ENCODE data around the gene COL26A1.

The COL26A1 gene

GRCh38 chr7:101589052-101589451, 226.4 kb downstream of the COL26A1 start:
- Histone ChIP-seq H3K23ac (ENCODE audit: low read length) (no peak overlapping the region), H3K27me3 (ENCODE audit: insufficient read depth, low read length) (no peaks in the 10 kb centered on the region), H2BK120ac (ENCODE audit: insufficient read depth, low read length, poor library complexity) (no peak overlapping the region), H3K9me3 (ENCODE audit: insufficient read depth, low read depth, low read length) (no peaks in the 10 kb centered on the region), H4K12ac (ENCODE audit: low read depth, low read length) (no peak overlapping the region), H3K27ac (ENCODE audit: low read depth, low read length) (no peak overlapping the region), H3K18ac (ENCODE audit: low read length) (no peak overlapping the region), H3K79me1 (ENCODE audit: low read length) (no peaks in the 10 kb centered on the region), H2AK5ac (ENCODE audit: low read length) (no peak overlapping the region), H3K14ac (ENCODE audit: low read length) (no peak overlapping the region), H3K4me1 (ENCODE audit: control insufficient read depth in 1 of 2, insufficient read depth in 2 of 2, low read length in 2 of 2) (no peaks in the 10 kb centered on the region), H3K4me2 (ENCODE audit: low read length) (no peak overlapping the region), H2BK5ac (ENCODE audit: low read depth, low read length, poor library complexity) (no peak overlapping the region), H3K36me3 (ENCODE audit: control insufficient read depth in 1 of 2, insufficient read depth in 2 of 2, low read length in 2 of 2) (no peaks in the 10 kb centered on the region), H3K4ac (ENCODE audit: low read depth, low read length) (no peak overlapping the region), H2AFZ (ENCODE audit: insufficient read depth, low read length, poor library complexity) (no peak overlapping the region), H3K4me3 (ENCODE audit: low read depth, low read length) (no peak overlapping the region), H3K79me2 (ENCODE audit: control insufficient read depth, insufficient read depth, low read length, poor library complexity) (no peaks in the 10 kb centered on the region), H3K9ac (ENCODE audit: low read length) (no peak overlapping the region), H4K8ac (ENCODE audit: low read depth, low read length) (no peak overlapping the region), H4K91ac (ENCODE audit: low read depth, low read length) (no peak overlapping the region), H2BK12ac (ENCODE audit: low read length) (no peak overlapping the region)
- no peak for DNase-seq
- no CpG with 5 or more reads among the region's 5 CpGs for WGBS (ENCODE audit: extremely low coverage, insufficient coverage, insufficient read length)

DNA sequence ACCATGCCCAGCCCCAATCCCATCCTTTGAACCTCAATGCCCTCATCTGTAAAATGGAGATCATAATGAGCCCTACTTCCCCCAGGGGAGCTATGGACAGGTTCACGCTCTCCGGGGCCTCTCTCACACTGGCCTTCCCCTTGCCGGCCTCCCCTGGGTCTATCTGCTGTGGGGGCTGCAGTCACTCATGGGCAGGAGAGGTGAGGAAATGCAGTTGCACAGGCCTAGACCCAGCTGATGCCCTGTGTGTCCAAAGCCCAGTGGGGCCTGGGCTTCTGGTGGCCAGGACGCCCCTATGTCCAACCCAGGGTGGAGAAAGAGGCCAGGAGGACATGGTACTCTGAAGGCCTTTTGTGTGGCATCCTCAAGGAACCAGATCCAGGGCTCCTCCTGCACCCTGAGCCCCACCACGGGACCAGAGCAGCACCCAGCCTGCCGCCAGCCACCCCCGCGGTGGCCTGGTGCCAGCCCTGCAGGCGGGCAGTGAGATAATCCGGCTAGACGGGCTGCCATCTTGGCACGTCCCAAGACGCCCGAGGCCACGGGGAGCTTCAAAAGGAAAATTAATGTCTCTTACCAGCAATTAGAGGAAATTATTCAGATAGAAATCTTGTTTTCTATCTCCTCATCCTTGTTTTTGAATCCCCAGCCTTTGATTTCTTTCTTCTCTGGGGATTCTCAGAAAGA, 227.4 kb downstream of the COL26A1 start:
- no peaks in the 10 kb centered on the region for H3K4me1 ChIP-seq (ENCODE audit: control insufficient read depth in 1 of 2, insufficient read depth in 2 of 2, low read length in 2 of 2)
- H3K18ac ChIP-seq (ENCODE audit: low read length): no peak overlapping the region
- no peak overlapping the region for H2AFZ ChIP-seq (ENCODE audit: insufficient read depth, low read length, poor library complexity)
- no peaks in the 10 kb centered on the region for H3K27me3 ChIP-seq (ENCODE audit: insufficient read depth, low read length)
- no peak overlapping the region for H4K8ac ChIP-seq (ENCODE audit: low read depth, low read length)
- H2BK5ac ChIP-seq (ENCODE audit: low read depth, low read length, poor library complexity): no peak overlapping the region
- H3K4me3 ChIP-seq (ENCODE audit: low read depth, low read length): no peak overlapping the region
- no peaks in the 10 kb centered on the region for H3K36me3 ChIP-seq (ENCODE audit: control insufficient read depth in 1 of 2, insufficient read depth in 2 of 2, low read length in 2 of 2)
- no peak overlapping the region for H3K4ac ChIP-seq (ENCODE audit: low read depth, low read length)
- no peak overlapping the region for H3K4me2 ChIP-seq (ENCODE audit: low read length)
- H2BK12ac ChIP-seq (ENCODE audit: low read length): no peak overlapping the region
- H3K14ac ChIP-seq (ENCODE audit: low read length): no peak overlapping the region
- DNase-seq: no peak
- no peak overlapping the region for H3K23ac ChIP-seq (ENCODE audit: low read length)
- no peak overlapping the region for H4K12ac ChIP-seq (ENCODE audit: low read depth, low read length)
- no peak overlapping the region for H3K9ac ChIP-seq (ENCODE audit: low read length)
- no CpG with 5 or more reads among the region's 15 CpGs for WGBS (ENCODE audit: extremely low coverage, insufficient coverage, insufficient read length)
- H2BK120ac ChIP-seq (ENCODE audit: insufficient read depth, low read length, poor library complexity): no peak overlapping the region
- no peaks in the 10 kb centered on the region for H3K79me1 ChIP-seq (ENCODE audit: low read length)
- H2AK5ac ChIP-seq (ENCODE audit: low read length): no peak overlapping the region
- H3K27ac ChIP-seq (ENCODE audit: low read depth, low read length): no peak overlapping the region
- H4K91ac ChIP-seq (ENCODE audit: low read depth, low read length): no peak overlapping the region
- no peaks in the 10 kb centered on the region for H3K9me3 ChIP-seq (ENCODE audit: insufficient read depth, low read depth, low read length)
- H3K79me2 ChIP-seq (ENCODE audit: control insufficient read depth, insufficient read depth, low read length, poor library complexity): no peaks in the 10 kb centered on the region

DNA sequence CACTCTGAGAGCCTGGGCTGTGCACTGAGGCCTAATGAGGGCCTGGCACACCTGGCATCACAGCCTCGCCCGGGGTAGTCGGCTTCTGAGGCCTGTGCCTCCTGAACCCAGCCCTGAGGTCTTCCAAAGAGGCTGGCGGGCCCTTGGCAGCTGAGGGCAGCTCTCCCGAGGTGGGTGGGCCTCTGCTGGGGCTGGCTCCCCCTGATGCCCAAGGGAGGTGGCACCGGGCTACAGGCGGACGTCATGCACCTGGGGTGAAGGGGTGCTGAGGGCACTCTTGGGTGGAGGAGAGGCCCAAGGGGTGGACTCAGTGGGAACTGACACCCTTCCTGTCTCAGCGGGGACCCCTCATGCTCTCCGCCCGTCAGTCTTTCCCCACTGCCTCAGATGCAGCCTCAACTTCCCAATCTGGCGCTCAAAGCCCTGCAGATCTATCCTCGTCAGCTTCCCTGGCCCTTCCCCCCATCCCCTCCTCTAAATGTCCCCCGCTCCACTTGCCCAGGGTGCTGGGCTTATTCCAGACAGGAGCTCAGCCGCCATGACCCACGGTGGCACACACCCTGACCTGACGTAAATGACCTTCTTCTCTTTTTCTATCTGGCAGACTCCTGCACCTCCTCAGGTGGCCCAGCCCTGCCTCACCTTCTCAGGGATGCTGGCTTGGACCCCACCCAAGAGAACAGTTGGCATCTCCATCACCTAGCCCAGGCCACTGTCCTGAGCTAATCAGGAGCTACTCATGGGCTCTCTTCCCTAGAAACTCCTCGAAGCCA, 228.2 kb downstream of the COL26A1 start:
- Histone ChIP-seq H2BK5ac (ENCODE audit: low read depth, low read length, poor library complexity) (no peak overlapping the region), H2AFZ (ENCODE audit: insufficient read depth, low read length, poor library complexity) (no peak overlapping the region), H3K36me3 (ENCODE audit: control insufficient read depth in 1 of 2, insufficient read depth in 2 of 2, low read length in 2 of 2) (no peaks in the 10 kb centered on the region), H3K18ac (ENCODE audit: low read length) (no peak overlapping the region), H3K4me2 (ENCODE audit: low read length) (no peak overlapping the region), H2BK120ac (ENCODE audit: insufficient read depth, low read length, poor library complexity) (no peak overlapping the region), H2AK5ac (ENCODE audit: low read length) (no peak overlapping the region), H3K9me3 (ENCODE audit: insufficient read depth, low read depth, low read length) (no peaks in the 10 kb centered on the region), H4K12ac (ENCODE audit: low read depth, low read length) (no peak overlapping the region), H3K27ac (ENCODE audit: low read depth, low read length) (no peak overlapping the region), H3K9ac (ENCODE audit: low read length) (no peak overlapping the region), H3K79me1 (ENCODE audit: low read length) (no peaks in the 10 kb centered on the region), H2BK12ac (ENCODE audit: low read length) (no peak overlapping the region), H3K23ac (ENCODE audit: low read length) (no peak overlapping the region), H3K27me3 (ENCODE audit: insufficient read depth, low read length) (no peaks in the 10 kb centered on the region), H3K4me1 (ENCODE audit: control insufficient read depth in 1 of 2, insufficient read depth in 2 of 2, low read length in 2 of 2) (no peaks in the 10 kb centered on the region), H3K4ac (ENCODE audit: low read depth, low read length) (no peak overlapping the region), H3K79me2 (ENCODE audit: control insufficient read depth, insufficient read depth, low read length, poor library complexity) (no peaks in the 10 kb centered on the region), H4K8ac (ENCODE audit: low read depth, low read length) (no peak overlapping the region), H4K91ac (ENCODE audit: low read depth, low read length) (no peak overlapping the region), H3K4me3 (ENCODE audit: low read depth, low read length) (no peak overlapping the region), H3K14ac (ENCODE audit: low read length) (no peak overlapping the region)
- DNase-seq: no peak
- WGBS (ENCODE audit: extremely low coverage, insufficient coverage, insufficient read length): no CpG with 5 or more reads among the region's 18 CpGs

GRCh38 chr7:101591504-101591903, 228.8 kb downstream of the COL26A1 start:
- H4K91ac ChIP-seq (ENCODE audit: low read depth, low read length): no peak overlapping the region
- H3K4me1 ChIP-seq (ENCODE audit: control insufficient read depth in 1 of 2, insufficient read depth in 2 of 2, low read length in 2 of 2): no peaks in the 10 kb centered on the region
- no peak overlapping the region for H2AK5ac ChIP-seq (ENCODE audit: low read length)
- H3K4me2 ChIP-seq (ENCODE audit: low read length): no peak overlapping the region
- no peaks in the 10 kb centered on the region for H3K79me2 ChIP-seq (ENCODE audit: control insufficient read depth, insufficient read depth, low read length, poor library complexity)
- H3K14ac ChIP-seq (ENCODE audit: low read length): no peak overlapping the region
- H3K4me3 ChIP-seq (ENCODE audit: low read depth, low read length): no peak overlapping the region
- no peak for DNase-seq
- no peak overlapping the region for H3K27ac ChIP-seq (ENCODE audit: low read depth, low read length)
- no peak overlapping the region for H2BK120ac ChIP-seq (ENCODE audit: insufficient read depth, low read length, poor library complexity)
- WGBS (ENCODE audit: extremely low coverage, insufficient coverage, insufficient read length): no CpG with 5 or more reads among the region's 2 CpGs
- H3K27me3 ChIP-seq (ENCODE audit: insufficient read depth, low read length): no peaks in the 10 kb centered on the region
- no peak overlapping the region for H4K8ac ChIP-seq (ENCODE audit: low read depth, low read length)
- H3K79me1 ChIP-seq (ENCODE audit: low read length): no peaks in the 10 kb centered on the region
- H3K4ac ChIP-seq (ENCODE audit: low read depth, low read length): no peak overlapping the region
- H3K23ac ChIP-seq (ENCODE audit: low read length): no peak overlapping the region
- H2BK5ac ChIP-seq (ENCODE audit: low read depth, low read length, poor library complexity): no peak overlapping the region
- no peak overlapping the region for H2BK12ac ChIP-seq (ENCODE audit: low read length)
- H2AFZ ChIP-seq (ENCODE audit: insufficient read depth, low read length, poor library complexity): no peak overlapping the region
- no peak overlapping the region for H4K12ac ChIP-seq (ENCODE audit: low read depth, low read length)
- H3K36me3 ChIP-seq (ENCODE audit: control insufficient read depth in 1 of 2, insufficient read depth in 2 of 2, low read length in 2 of 2): no peaks in the 10 kb centered on the region
- no peak overlapping the region for H3K9ac ChIP-seq (ENCODE audit: low read length)
- no peak overlapping the region for H3K18ac ChIP-seq (ENCODE audit: low read length)
- no peaks in the 10 kb centered on the region for H3K9me3 ChIP-seq (ENCODE audit: insufficient read depth, low read depth, low read length)
